Measurements from ENCODE around the gene CHEK2.

DNA sequence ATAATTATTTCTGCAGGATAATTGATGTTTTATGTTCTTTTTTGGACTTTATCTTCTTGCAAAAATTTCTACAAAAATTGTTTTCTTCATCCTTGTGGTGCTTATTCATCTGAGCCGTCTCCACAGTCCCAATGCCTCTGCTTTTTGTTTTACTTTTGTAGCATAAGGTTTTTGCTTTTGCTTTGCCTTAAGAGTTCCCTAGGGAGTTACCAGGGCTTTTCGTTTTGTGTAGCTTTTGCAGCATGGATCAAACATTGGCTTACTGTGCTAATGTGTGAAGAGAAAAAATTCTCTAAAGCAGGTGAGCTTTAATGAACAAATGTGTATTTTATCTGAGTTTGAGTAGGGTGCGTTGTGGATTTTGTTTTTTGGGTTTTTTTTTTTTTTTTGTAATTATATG is 47.0 kb upstream of the CHEK2 start:
- TF ChIP-seq, protein P1, sequence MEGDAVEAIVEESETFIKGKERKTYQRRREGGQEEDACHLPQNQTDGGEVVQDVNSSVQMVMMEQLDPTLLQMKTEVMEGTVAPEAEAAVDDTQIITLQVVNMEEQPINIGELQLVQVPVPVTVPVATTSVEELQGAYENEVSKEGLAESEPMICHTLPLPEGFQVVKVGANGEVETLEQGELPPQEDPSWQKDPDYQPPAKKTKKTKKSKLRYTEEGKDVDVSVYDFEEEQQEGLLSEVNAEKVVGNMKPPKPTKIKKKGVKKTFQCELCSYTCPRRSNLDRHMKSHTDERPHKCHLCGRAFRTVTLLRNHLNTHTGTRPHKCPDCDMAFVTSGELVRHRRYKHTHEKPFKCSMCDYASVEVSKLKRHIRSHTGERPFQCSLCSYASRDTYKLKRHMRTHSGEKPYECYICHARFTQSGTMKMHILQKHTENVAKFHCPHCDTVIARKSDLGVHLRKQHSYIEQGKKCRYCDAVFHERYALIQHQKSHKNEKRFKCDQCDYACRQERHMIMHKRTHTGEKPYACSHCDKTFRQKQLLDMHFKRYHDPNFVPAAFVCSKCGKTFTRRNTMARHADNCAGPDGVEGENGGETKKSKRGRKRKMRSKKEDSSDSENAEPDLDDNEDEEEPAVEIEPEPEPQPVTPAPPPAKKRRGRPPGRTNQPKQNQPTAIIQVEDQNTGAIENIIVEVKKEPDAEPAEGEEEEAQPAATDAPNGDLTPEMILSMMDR (IDR thresholded peaks at IDR 0.05) = no peak
- TF ChIP-seq POLR2A (IDR thresholded peaks at IDR 0.05) = no peak
- no peak for TF ChIP-seq EP300 (IDR thresholded peaks at IDR 0.05)
